ENCODE data around the gene DLG4. TPM values are rescaled to one million over a fixed set of nuclear protein-coding genes. Genes with fewer than 3 reads are reported as not detected.

The DLG4 gene
- total RNA-seq, 2 experiments from 2014 or later, result 7.9 to 8.4 TPM

GRCh38 chr17:7238420-7239090 is 18.9 kb upstream of the DLG4 start:
- CTCF ChIA-PET, result interaction anchor here (0.7 to 4.4 kb wide), 7 partner anchors 11 to 322 kb away, joined by 3 to 34 read pairs (median 4); partner anchors contain the start of genes ACADVL and DLG4
- peak overlapping the region; percentile 97 for H3K27ac Mint-ChIP-seq
- POLR2A ChIA-PET, result interaction anchor here (1.0 to 2.6 kb wide), 8 partner anchors 11 to 449 kb away, joined by 3 to 11 read pairs (median 3); partner anchors contain the start of genes DLG4, ELP5, SLC16A13 and TP53
- peaks cover 4% of the 10 kb centered on the region for H3K27me3 Mint-ChIP-seq
- H3K9me3 Mint-ChIP-seq, result no peaks in the 10 kb centered on the region
- intact Hi-C loops (cut with micrococcal nuclease), result loop anchor here (1.0 kb wide), 4 partner anchors 14 to 245 kb away; partner anchors contain the start of genes EIF5A and ELP5
- H3K4me1 Mint-ChIP-seq (ENCODE audit: low read depth), result peaks cover 62% of the 10 kb centered on the region
- H3K36me3 Mint-ChIP-seq, result peaks cover 32% of the 10 kb centered on the region
- peak overlapping the region; percentile 94 for H3K4me3 Mint-ChIP-seq
- DNase-seq, result peak; percentile 40

GRCh38 chr17:7237761-7238419 is 18.3 kb upstream of the DLG4 start:
- Mint-ChIP-seq H3K27ac (peak overlapping the region; percentile 97), H3K36me3 (peaks cover 31% of the 10 kb centered on the region), H3K9me3 (no peaks in the 10 kb centered on the region), H3K4me1 (ENCODE audit: low read depth) (peaks cover 62% of the 10 kb centered on the region), H3K4me3 (peak overlapping the region; percentile 94), H3K27me3 (peaks cover 4% of the 10 kb centered on the region)
- peak; percentile 86 for DNase-seq
- ChIA-PET CTCF (interaction anchor here (0.7 to 4.4 kb wide), 5 partner anchors 18 to 191 kb away, joined by 3 to 34 read pairs (median 5); partner anchors contain the start of genes ACADVL and DLG4), POLR2A (interaction anchor here (1.0 to 2.6 kb wide), 5 partner anchors 12 to 450 kb away, joined by 3 to 11 read pairs (median 3); partner anchors contain the start of genes SLC16A13 and TP53)
- intact Hi-C loops (cut with micrococcal nuclease), result no loop called here

DNA sequence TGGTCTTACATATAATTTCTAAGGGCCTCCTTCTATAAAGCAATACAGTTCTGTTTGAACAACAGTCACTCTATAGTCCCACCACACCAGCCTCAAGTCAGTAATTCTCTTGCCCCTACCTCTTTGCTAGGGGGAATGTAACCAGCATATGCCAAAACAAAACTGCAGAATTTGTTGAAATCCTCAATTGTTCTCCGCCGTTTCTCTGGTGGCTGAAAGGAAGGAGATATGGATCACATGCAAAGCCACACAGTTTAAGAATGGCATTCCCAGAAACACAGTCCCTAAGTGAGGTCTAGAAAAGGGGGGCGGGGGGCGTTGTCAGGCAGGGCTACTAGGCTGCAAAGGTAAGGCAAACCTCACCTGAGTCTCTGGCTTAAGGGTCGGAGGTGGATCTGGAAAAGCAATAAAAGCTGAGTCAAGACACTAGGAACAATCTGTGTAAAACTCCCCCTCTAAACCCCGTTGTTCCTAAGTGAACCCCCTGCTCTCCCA is 17.7 kb upstream of the DLG4 start:
- peaks cover 29% of the 10 kb centered on the region for H3K36me3 Mint-ChIP-seq
- no peak for DNase-seq
- ChIA-PET CTCF (interaction anchor here (1.4 to 4.4 kb wide), 2 partner anchors 17 to 23 kb away, joined by 4 to 34 read pairs; partner anchors contain the start of genes ACADVL and DLG4), POLR2A (interaction anchor here (1.5 to 2.6 kb wide), 2 partner anchors 17 to 71 kb away, joined by 3 to 11 read pairs; no protein-coding TSS in a partner anchor)
- H3K9me3 Mint-ChIP-seq, result no peaks in the 10 kb centered on the region
- H3K27me3 Mint-ChIP-seq, result peaks cover 2% of the 10 kb centered on the region
- peak overlapping the region; percentile 94 for H3K4me3 Mint-ChIP-seq
- intact Hi-C loops (cut with micrococcal nuclease), result no loop called here
- H3K4me1 Mint-ChIP-seq (ENCODE audit: low read depth), result peaks cover 62% of the 10 kb centered on the region
- peak overlapping the region; percentile 97 for H3K27ac Mint-ChIP-seq

- ChIA-PET CTCF (interaction anchor here (4.4 kb wide), 1 partner anchor 17 kb away, joined by 34 read pairs; the partner anchor contains the start of genes ACADVL and DLG4), POLR2A (interaction anchor here (5.8 kb wide), 1 partner anchor 15 kb away, joined by 33 read pairs; the partner anchor contains the start of genes ACADVL and DLG4)
- intact Hi-C loops (cut with micrococcal nuclease), result no loop called here
- Mint-ChIP-seq H3K27ac (peak overlapping the region; percentile 97), H3K4me3 (peak overlapping the region; percentile 94), H3K27me3 (peaks cover 2% of the 10 kb centered on the region), H3K36me3 (peaks cover 34% of the 10 kb centered on the region), H3K9me3 (no peaks in the 10 kb centered on the region), H3K4me1 (ENCODE audit: low read depth) (peaks cover 66% of the 10 kb centered on the region)
- DNase-seq, result no peak
Measured at GRCh38 chr17:7236808-7237207, 17.2 kb upstream of the DLG4 start.

GRCh38 chr17:7235693-7236665 is 16.3 kb upstream of the DLG4 start:
- Mint-ChIP-seq H3K27me3 (peaks cover 2% of the 10 kb centered on the region), H3K9me3 (no peaks in the 10 kb centered on the region), H3K4me3 (peak overlapping the region; percentile 16), H3K36me3 (peaks cover 30% of the 10 kb centered on the region), H3K4me1 (ENCODE audit: low read depth) (peaks cover 58% of the 10 kb centered on the region), H3K27ac (peak overlapping the region; percentile 48)
- no peak for DNase-seq
- CTCF ChIA-PET, result interaction anchor here (4.4 kb wide), 1 partner anchor 16 kb away, joined by 34 read pairs; the partner anchor contains the start of genes ACADVL and DLG4
- POLR2A ChIA-PET, result interaction anchor here (5.8 kb wide), 1 partner anchor 14 kb away, joined by 33 read pairs; the partner anchor contains the start of genes ACADVL and DLG4
- intact Hi-C loops (cut with micrococcal nuclease), result no loop called here

GRCh38 chr17:7234083-7234951 is 14.7 kb upstream of the DLG4 start, which contains the start of gene DVL2:
DVL2 (minus strand) TSS chr17:7234517; CDS start chr17:7234262, 255 bp downstream.
- Mint-ChIP-seq H3K4me1 (ENCODE audit: low read depth) (peaks cover 48% of the 10 kb centered on the region), H3K36me3 (peaks cover 28% of the 10 kb centered on the region), H3K4me3 (peak within 1 kb of the TSS; percentile 97), H3K9me3 (no peaks in the 10 kb centered on the region), H3K27ac (peak within 1 kb of the TSS; percentile 90), H3K27me3 (peaks cover 2% of the 10 kb centered on the region)
- DNase-seq, result peak; percentile 96
- intact Hi-C loops (cut with micrococcal nuclease), result loop anchor here (1.0 kb wide), 2 partner anchors 13 to 20 kb away; no protein-coding TSS in a partner anchor
- ChIA-PET POLR2A (interaction anchor here (0.5 to 5.8 kb wide), 7 partner anchors 8 to 344 kb away, joined by 3 to 33 read pairs (median 4); partner anchors contain the start of genes ACADVL, CTDNEP1, DLG4 and ELP5), CTCF (interaction anchor here (0.6 to 3.0 kb wide), 5 partner anchors 8 to 72 kb away, joined by 3 to 15 read pairs (median 4); partner anchors contain the start of gene GABARAP)

GRCh38 chr17:7233701-7234082 is 14.1 kb upstream of the DLG4 start:
- Mint-ChIP-seq H3K27ac (peak overlapping the region; percentile 90), H3K36me3 (peaks cover 33% of the 10 kb centered on the region), H3K9me3 (no peaks in the 10 kb centered on the region), H3K4me3 (peak overlapping the region; percentile 97), H3K27me3 (peaks cover 2% of the 10 kb centered on the region), H3K4me1 (ENCODE audit: low read depth) (peaks cover 50% of the 10 kb centered on the region)
- ChIA-PET CTCF (interaction anchor here (0.6 to 3.0 kb wide), 5 partner anchors 9 to 73 kb away, joined by 3 to 15 read pairs (median 4); partner anchors contain the start of genes DLG4 and GABARAP), POLR2A (interaction anchor here (1.0 to 5.8 kb wide), 4 partner anchors 9 to 18 kb away, joined by 4 to 33 read pairs (median 6); partner anchors contain the start of genes ACADVL, CTDNEP1, DLG4 and ELP5)
- no peak for DNase-seq
- intact Hi-C loops (cut with micrococcal nuclease), result loop anchor here (1.0 kb wide), 2 partner anchors 12 to 19 kb away; no protein-coding TSS in a partner anchor

- Mint-ChIP-seq H3K36me3 (peaks cover 38% of the 10 kb centered on the region), H3K27me3 (peaks cover 2% of the 10 kb centered on the region), H3K27ac (no peak overlapping the region), H3K4me1 (ENCODE audit: low read depth) (peaks cover 52% of the 10 kb centered on the region), H3K4me3 (peak overlapping the region; percentile 97), H3K9me3 (no peaks in the 10 kb centered on the region)
- CTCF ChIA-PET, result interaction anchor here (0.7 to 3.0 kb wide), 2 partner anchors 11 to 65 kb away, joined by 4 to 15 read pairs; no protein-coding TSS in a partner anchor
- intact Hi-C loops (cut with micrococcal nuclease), result no loop called here
- POLR2A ChIA-PET, result interaction anchor here (0.8 to 5.8 kb wide), 2 partner anchors 11 to 196 kb away, joined by 3 to 33 read pairs; partner anchors contain the start of genes ACADVL, DLG4 and SLC16A13
- DNase-seq, result no peak
Measured at GRCh38 chr17:7232114-7232513, 12.5 kb upstream of the DLG4 start.

GRCh38 chr17:7229504-7229903 is 9.9 kb upstream of the DLG4 start:
- no peak for DNase-seq
- POLR2A ChIA-PET, result interaction anchor here (0.8 to 2.0 kb wide), 2 partner anchors 9 to 10 kb away, joined by 3 to 6 read pairs; partner anchors contain the start of genes ACADVL and DLG4
- Mint-ChIP-seq H3K27me3 (peaks cover 2% of the 10 kb centered on the region), H3K27ac (no peak overlapping the region), H3K4me1 (ENCODE audit: low read depth) (peaks cover 29% of the 10 kb centered on the region), H3K36me3 (peaks cover 28% of the 10 kb centered on the region), H3K4me3 (no peak overlapping the region), H3K9me3 (no peaks in the 10 kb centered on the region)
- intact Hi-C loops (cut with micrococcal nuclease), result no loop called here
- CTCF ChIA-PET, result interaction anchor here (0.6 to 1.9 kb wide), 3 partner anchors 9 to 94 kb away, joined by 3 to 9 read pairs (median 5); partner anchors contain the start of genes ACADVL and DLG4

Measured in activated CD4-positive, alpha-beta memory T cell treated with anti-CD3 and anti-CD28 coated beads for 36 hours (primary cell).